Transverse colon (tissue), 4 donors: ENCODE measurements around the gene SREBF1.

Experiments
- EP300 ChIP-seq: sonication (generic); formaldehyde crosslinking; IDR thresholded peaks from one replicate; pipeline ENCODE4 v1.6.1; 2017; ENCODE audit warnings: antibody characterized with exemption, low read depth
- POLR2A ChIP-seq: fragments of 450-650 bp; IDR thresholded peaks from one replicate; pipeline ENCODE4 v1.6.1; 2016; ENCODE audit warnings: antibody characterized with exemption, mild to moderate bottlenecking, moderate library complexity
- POLR2AphosphoS5 ChIP-seq, 3 donors: sonication (generic); formaldehyde crosslinking; IDR thresholded peaks; one replicate each; pipeline ENCODE4 v1.6.1; 2016; ENCODE audit warnings: antibody characterized with exemption in 3 of 3
- TF ChIP-seq, protein P1 (sequence below), 5 experiments: fragments of 200-600 bp in 3 of 5; fragments of 450-650 bp in 2 of 5; sonication (generic) in 3 of 5; IDR thresholded peaks; 1 replicate in 2 of 5; 2 replicates in 3 of 5; pipeline ENCODE4 v1.5.1; 2016 to 2017; ENCODE audit warnings: antibody characterized with exemption in 5 of 5, inconsistent platforms in 3 of 5, mild to moderate bottlenecking in 2 of 5, moderate library complexity in 1 of 5

DNA sequence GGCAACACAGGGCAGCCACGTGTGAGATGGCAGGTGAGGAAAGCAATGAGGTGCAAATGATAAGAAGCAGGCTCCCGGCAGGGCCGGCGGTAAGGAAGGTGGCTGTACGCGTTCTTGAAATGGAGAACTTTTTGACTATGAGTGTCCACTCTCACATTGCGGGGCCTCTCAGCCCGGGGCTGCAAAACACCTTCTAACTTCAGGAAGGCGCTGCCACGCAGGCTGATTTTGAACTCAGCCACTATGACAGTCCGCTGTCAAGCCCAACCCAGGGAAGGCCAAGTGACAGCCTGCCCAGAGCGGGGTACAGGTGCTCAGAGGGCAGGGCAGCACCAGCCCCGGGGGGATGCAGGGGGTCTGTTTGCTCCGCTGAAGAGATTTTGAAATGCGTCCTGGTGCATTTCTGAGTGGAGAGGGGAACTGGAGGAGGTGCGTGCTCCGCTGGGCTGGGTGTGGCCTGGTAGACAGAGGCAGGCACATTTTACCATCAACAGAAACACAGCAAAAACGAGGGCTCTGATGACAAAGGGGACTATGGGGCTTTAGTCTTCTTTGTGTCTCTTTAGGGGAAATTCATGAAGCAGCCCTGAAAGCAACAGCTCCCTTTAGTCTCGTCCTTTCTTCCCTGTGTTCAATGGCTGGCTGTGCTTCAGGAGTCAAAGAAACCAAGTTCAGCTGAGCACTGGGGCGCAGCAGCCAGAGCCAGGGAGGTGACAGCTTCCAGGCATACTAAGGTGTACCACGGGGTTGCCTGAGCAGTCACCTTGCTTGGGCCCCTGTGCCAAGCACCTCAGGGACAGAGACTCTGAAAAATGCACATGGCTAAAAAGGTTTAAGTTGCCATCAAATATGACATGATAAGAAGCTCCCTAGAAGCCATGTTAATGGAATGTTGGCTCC lies 14.6 kb upstream of the SREBF1 start:
- TF ChIP-seq, protein P1, sequence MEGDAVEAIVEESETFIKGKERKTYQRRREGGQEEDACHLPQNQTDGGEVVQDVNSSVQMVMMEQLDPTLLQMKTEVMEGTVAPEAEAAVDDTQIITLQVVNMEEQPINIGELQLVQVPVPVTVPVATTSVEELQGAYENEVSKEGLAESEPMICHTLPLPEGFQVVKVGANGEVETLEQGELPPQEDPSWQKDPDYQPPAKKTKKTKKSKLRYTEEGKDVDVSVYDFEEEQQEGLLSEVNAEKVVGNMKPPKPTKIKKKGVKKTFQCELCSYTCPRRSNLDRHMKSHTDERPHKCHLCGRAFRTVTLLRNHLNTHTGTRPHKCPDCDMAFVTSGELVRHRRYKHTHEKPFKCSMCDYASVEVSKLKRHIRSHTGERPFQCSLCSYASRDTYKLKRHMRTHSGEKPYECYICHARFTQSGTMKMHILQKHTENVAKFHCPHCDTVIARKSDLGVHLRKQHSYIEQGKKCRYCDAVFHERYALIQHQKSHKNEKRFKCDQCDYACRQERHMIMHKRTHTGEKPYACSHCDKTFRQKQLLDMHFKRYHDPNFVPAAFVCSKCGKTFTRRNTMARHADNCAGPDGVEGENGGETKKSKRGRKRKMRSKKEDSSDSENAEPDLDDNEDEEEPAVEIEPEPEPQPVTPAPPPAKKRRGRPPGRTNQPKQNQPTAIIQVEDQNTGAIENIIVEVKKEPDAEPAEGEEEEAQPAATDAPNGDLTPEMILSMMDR (IDR thresholded peaks at IDR 0.05): no peak
- TF ChIP-seq EP300 (no peak), POLR2A (no peak), POLR2AphosphoS5 (IDR thresholded peaks at IDR 0.05) (no peak)
